ENCODE measurements around the gene LPCAT1.
A peak's percentile ranks its signal among the peaks of the same experiment; 100 is the strongest.
"Not testable (repeated sequence)": the region's sequence is repeated elsewhere in the genome, so short reads cannot be mapped to it uniquely, and the experiment has no call there.

LPCAT1 gene

GRCh38 chr5:1480217-1480616 is 43.5 kb downstream of the LPCAT1 start:
- DNase-seq (ENCODE audit: low read depth in 3 of 3): no peak

- peak in 1 of 3 experiments; percentile 22 for DNase-seq (ENCODE audit: low read depth in 3 of 3)
Measured at GRCh38 chr5:1479581-1480188, 44.1 kb downstream of the LPCAT1 start.

GRCh38 chr5:1479066-1479465 is 44.7 kb downstream of the LPCAT1 start:
- no peak for DNase-seq (ENCODE audit: low read depth in 3 of 3)

- no peak for DNase-seq (ENCODE audit: low read depth in 3 of 3)
Measured at GRCh38 chr5:1478271-1479035, 45.3 kb downstream of the LPCAT1 start.

GRCh38 chr5:1477341-1477740 is 46.4 kb downstream of the LPCAT1 start:
- no peak for DNase-seq (ENCODE audit: low read depth in 3 of 3)

- DNase-seq (ENCODE audit: low read depth in 3 of 3): no peak
Measured at GRCh38 chr5:1476967-1477310, 46.8 kb downstream of the LPCAT1 start.

GRCh38 chr5:1476181-1476966 is 47.4 kb downstream of the LPCAT1 start:
- no peak for DNase-seq (ENCODE audit: low read depth in 3 of 3)

GRCh38 chr5:1475544-1475900 is 48.2 kb downstream of the LPCAT1 start:
- not testable (repeated sequence) for DNase-seq (ENCODE audit: low read depth in 3 of 3)

GRCh38 chr5:1474866-1475543 is 48.8 kb downstream of the LPCAT1 start:
- no peak for DNase-seq (ENCODE audit: low read depth in 3 of 3)

GRCh38 chr5:1474183-1474839 is 49.4 kb downstream of the LPCAT1 start:
- no peak for DNase-seq (ENCODE audit: low read depth in 3 of 3)

GRCh38 chr5:1473746-1474145 is 50.0 kb downstream of the LPCAT1 start:
- no peak for DNase-seq (ENCODE audit: low read depth in 3 of 3)

- no peak for DNase-seq (ENCODE audit: low read depth in 3 of 3)
Measured at GRCh38 chr5:1472964-1473628, 50.7 kb downstream of the LPCAT1 start.

GRCh38 chr5:1471997-1472963 is 51.5 kb downstream of the LPCAT1 start:
- DNase-seq (ENCODE audit: low read depth in 3 of 3): no peak

- DNase-seq (ENCODE audit: low read depth in 3 of 3): no peak
Measured at GRCh38 chr5:1471240-1471853, 52.4 kb downstream of the LPCAT1 start.

GRCh38 chr5:1470762-1471211 is 53.0 kb downstream of the LPCAT1 start:
- DNase-seq (ENCODE audit: low read depth in 3 of 3): no peak

GRCh38 chr5:1468629-1469527 is 54.9 kb downstream of the LPCAT1 start:
- no peak for DNase-seq (ENCODE audit: low read depth in 3 of 3)

- DNase-seq (ENCODE audit: low read depth in 3 of 3): no peak
Measured at GRCh38 chr5:1468247-1468612, 55.5 kb downstream of the LPCAT1 start.
